ENCODE measurements around the gene PIGR. TPM values are rescaled to one million over a fixed set of nuclear protein-coding genes. Genes with fewer than 3 reads are reported as not detected.

The PIGR gene
- total and polyA plus RNA-seq, 4 donors = 0.03 to 0.33 (median 0.10) TPM; not detected in 1

DNA sequence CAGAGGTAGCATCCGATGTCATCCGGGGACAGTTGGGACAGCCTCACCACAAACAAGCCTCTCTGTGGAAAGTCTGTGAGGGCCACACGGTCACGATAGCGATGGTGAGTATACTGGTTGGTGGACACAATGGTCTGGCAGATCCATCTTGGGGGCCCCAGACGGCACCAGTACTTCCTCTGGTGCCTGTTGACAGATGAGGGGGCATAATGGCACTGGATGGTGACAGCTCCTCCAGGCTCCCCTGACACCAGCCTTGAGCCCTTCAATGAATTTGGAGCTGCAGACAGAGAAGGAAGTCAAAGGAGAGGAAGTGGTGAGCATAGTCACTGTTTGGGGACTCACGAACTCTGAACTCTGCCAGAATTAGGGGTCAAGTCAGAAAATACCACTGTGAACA is 16.0 kb upstream of the PIGR start:
- DNase-seq (ENCODE audit: low read depth in 4 of 6, low spot score in 6 of 6) = no peak
- H3K36me3 ChIP-seq (ENCODE audit: control insufficient read depth, insufficient read depth, low read length) = no peaks in the 10 kb centered on the region
- H3K27me3 ChIP-seq (ENCODE audit: control insufficient read depth, insufficient read depth, low read length) = no peaks in the 10 kb centered on the region
- WGBS (ENCODE audit: insufficient coverage) = 90% methylated on average over 4 of the region's 7 CpGs
- no peak overlapping the region for H3K27ac ChIP-seq (ENCODE audit: low read depth, low read length)
- no peaks in the 10 kb centered on the region for H3K4me1 ChIP-seq (ENCODE audit: control insufficient read depth, insufficient read depth, low read length)
- no peaks in the 10 kb centered on the region for H3K9me3 ChIP-seq (ENCODE audit: control insufficient read depth, insufficient read depth, low read length)
- no peak overlapping the region for H3K4me3 ChIP-seq (ENCODE audit: low read depth, low read length)

DNA sequence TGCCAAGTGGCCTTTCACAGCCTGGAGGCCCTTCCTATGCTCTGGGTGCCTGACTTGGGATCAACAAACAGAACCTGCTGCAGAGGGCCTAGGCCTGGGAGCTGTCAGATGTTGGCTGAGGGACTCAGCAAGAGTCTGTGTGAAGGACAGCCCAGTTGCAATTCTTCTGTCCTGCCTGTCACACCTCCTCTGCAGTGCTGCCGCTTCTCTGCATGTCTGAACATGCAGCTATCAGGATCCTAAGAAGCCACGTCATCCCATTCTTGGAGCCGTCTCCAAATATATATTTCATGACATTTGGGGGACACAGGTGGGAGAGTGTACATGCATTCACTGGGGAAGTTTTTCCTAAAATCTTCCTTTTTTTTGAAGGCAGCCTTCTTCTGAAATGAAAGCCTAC is 15.4 kb upstream of the PIGR start:
- DNase-seq (ENCODE audit: low read depth in 4 of 6, low spot score in 6 of 6) = no peak

DNA sequence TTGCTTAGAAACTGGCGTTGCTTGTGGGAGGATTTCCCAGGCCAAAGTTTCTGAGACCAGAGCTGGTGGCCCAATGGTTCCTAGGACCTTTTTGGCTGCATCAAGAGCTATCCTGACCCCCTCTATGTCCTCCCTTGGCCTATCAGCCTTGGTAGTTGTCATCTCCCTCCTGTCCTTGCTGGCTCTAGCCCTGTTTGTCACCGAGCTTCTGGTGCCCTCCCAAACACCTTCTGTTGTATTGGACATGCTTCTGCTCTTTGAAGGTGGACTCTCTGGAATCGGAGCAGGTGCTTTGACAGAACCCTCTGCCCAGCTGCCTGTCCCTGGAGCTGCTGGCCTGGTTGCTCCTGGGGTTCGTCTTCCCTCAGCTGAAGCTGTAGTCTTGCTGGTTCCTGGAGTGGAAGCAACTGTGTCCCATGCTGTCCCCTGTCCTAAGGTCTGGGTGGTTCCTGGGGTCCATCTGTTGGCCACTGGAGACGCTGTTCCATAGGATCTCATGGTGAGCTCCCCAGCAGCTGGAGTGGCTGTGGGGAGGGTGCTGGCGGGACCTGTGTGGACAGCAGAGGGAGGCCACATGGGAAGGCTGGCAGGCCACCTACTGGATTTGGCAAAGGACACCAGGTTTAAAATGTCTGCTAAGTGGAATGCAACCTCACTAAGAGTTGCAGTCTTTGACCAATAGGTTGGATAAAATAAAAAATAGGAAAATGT is 14.6 kb upstream of the PIGR start:
- 90% methylated on average over 6 of the region's 6 CpGs for WGBS (ENCODE audit: insufficient coverage)

More for the DNA sequence above, 15.4 kb upstream of the PIGR start:
- H3K9me3 ChIP-seq (ENCODE audit: control insufficient read depth, insufficient read depth, low read length) = no peaks in the 10 kb centered on the region
- H3K36me3 ChIP-seq (ENCODE audit: control insufficient read depth, insufficient read depth, low read length) = no peaks in the 10 kb centered on the region
- no peak overlapping the region for H3K27ac ChIP-seq (ENCODE audit: low read depth, low read length)
- H3K4me1 ChIP-seq (ENCODE audit: control insufficient read depth, insufficient read depth, low read length) = no peaks in the 10 kb centered on the region
- H3K27me3 ChIP-seq (ENCODE audit: control insufficient read depth, insufficient read depth, low read length) = no peaks in the 10 kb centered on the region
- WGBS (ENCODE audit: insufficient coverage) = no CpG with 5 or more reads among the region's 3 CpGs
- H3K4me3 ChIP-seq (ENCODE audit: low read depth, low read length) = no peak overlapping the region

DNA sequence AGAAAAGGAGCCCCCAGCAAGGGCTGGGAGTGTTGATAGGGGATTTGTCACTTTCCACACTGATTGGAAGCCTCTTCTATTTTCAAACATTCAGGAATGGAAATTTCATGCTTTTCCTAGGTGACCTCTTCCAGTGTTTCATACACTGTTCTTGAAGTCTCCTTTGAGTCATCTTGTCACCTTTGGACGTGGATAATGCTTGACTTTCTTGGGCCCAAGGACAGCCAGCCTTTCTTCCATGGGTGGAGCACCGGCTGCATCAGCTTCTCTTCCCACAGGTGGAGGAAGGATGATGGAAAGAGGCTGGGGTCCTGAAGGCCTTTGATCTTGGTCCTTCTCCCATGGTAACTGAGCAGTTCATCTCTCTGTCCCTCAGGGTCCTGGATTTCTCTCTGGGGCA is 11.9 kb upstream of the PIGR start:
- H3K4me3 ChIP-seq (ENCODE audit: low read depth, low read length) = no peak overlapping the region
- H3K27me3 ChIP-seq (ENCODE audit: control insufficient read depth, insufficient read depth, low read length) = no peaks in the 10 kb centered on the region
- DNase-seq (ENCODE audit: low read depth in 4 of 6, low spot score in 6 of 6) = no peak
- no peaks in the 10 kb centered on the region for H3K9me3 ChIP-seq (ENCODE audit: control insufficient read depth, insufficient read depth, low read length)
- no peak overlapping the region for H3K27ac ChIP-seq (ENCODE audit: low read depth, low read length)
- 87% methylated on average over 2 of the region's 2 CpGs for WGBS (ENCODE audit: insufficient coverage)
- peaks cover 8% of the 10 kb centered on the region for H3K4me1 ChIP-seq (ENCODE audit: control insufficient read depth, insufficient read depth, low read length)
- no peaks in the 10 kb centered on the region for H3K36me3 ChIP-seq (ENCODE audit: control insufficient read depth, insufficient read depth, low read length)

More for the DNA sequence above, 14.6 kb upstream of the PIGR start:
- Histone ChIP-seq H3K9me3 (ENCODE audit: control insufficient read depth, insufficient read depth, low read length) (no peaks in the 10 kb centered on the region), H3K36me3 (ENCODE audit: control insufficient read depth, insufficient read depth, low read length) (no peaks in the 10 kb centered on the region), H3K4me1 (ENCODE audit: control insufficient read depth, insufficient read depth, low read length) (peaks cover under 1% of the 10 kb centered on the region), H3K4me3 (ENCODE audit: low read depth, low read length) (no peak overlapping the region), H3K27ac (ENCODE audit: low read depth, low read length) (no peak overlapping the region), H3K27me3 (ENCODE audit: control insufficient read depth, insufficient read depth, low read length) (no peaks in the 10 kb centered on the region)
- no peak for DNase-seq (ENCODE audit: low read depth in 4 of 6, low spot score in 6 of 6)

DNA sequence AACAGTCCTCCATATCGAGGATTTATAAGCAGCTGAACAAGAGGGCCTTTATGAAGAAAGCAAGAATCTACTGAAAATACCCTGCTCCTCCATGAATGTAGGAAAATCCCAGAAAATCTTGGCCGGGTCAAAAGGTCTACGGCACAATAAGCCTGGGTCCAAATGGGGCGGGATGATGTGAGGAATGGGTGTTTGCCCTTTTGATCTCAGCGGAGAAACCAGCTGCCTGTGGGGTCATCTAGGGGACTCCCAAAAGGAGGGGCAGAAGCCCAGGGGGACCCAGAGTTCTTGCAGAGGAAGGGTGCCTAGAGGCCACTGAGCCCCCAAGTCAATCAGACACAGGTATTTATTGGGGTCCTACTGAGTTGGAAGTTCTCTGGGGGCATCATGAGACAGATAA is 11.4 kb upstream of the PIGR start:
- H3K4me3 ChIP-seq (ENCODE audit: low read depth, low read length) = no peak overlapping the region
- H3K36me3 ChIP-seq (ENCODE audit: control insufficient read depth, insufficient read depth, low read length) = no peaks in the 10 kb centered on the region
- no peaks in the 10 kb centered on the region for H3K9me3 ChIP-seq (ENCODE audit: control insufficient read depth, insufficient read depth, low read length)
- no peak overlapping the region for H3K27ac ChIP-seq (ENCODE audit: low read depth, low read length)
- H3K27me3 ChIP-seq (ENCODE audit: control insufficient read depth, insufficient read depth, low read length) = no peaks in the 10 kb centered on the region
- DNase-seq (ENCODE audit: low read depth in 4 of 6, low spot score in 6 of 6) = no peak
- peaks cover 8% of the 10 kb centered on the region for H3K4me1 ChIP-seq (ENCODE audit: control insufficient read depth, insufficient read depth, low read length)
- WGBS (ENCODE audit: insufficient coverage) = 49% methylated on average over 2 of the region's 5 CpGs

DNA sequence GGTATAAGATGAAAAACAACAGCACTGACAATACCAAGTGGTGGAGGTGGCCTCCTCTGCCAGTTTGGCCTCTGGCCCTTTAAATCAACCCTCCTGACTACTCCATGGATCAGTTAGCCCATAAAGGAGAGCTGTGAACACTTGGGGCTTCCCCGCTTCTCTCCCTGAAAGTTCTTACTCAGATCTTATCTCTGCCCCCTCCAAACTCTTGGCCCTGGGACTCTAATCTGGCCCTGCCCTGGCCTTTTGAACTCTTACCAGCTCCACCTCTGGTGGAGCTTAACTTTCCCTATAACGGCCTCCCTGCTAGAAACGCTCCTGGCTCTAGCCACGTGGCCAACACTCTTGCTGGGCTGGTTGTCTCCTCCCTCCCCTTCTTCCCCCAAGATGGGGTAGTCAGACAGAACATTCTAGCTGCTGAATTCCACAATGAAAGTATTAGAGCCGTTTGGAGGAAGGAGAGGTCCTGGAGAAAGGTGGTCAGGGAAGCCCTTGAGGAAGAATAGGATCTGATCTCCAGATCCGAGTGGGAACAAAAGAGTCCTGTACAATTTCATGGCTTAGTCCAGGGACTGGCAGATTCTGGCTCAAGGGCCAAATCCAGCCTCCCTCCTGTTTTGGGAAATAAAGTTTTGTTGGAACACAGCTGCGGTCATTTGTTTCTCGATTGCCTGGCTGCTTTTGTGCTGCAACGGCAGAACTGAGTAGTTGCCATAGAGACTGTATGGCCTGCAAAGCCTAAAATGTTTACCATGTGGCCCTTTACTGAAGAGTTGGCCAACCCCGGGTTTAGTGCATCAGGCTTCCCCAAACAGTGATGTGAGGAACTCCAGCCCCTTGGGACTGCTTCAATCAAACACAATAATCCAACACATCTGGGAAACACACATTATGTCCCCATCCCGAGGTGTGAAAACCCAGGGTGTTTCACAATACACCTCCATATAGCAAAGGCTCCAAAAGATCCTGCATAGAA is 9.5 kb upstream of the PIGR start:
- no peaks in the 10 kb centered on the region for H3K36me3 ChIP-seq (ENCODE audit: control insufficient read depth, insufficient read depth, low read length)
- no peak overlapping the region for H3K4me3 ChIP-seq (ENCODE audit: low read depth, low read length)
- DNase-seq (ENCODE audit: low read depth in 4 of 6, low spot score in 6 of 6) = peak in 5 of 6 donors; percentile 9 to 65 (median 13)
- WGBS (ENCODE audit: insufficient coverage) = 30% methylated on average over 8 of the region's 11 CpGs
- peaks cover 8% of the 10 kb centered on the region for H3K4me1 ChIP-seq (ENCODE audit: control insufficient read depth, insufficient read depth, low read length)
- no peak overlapping the region for H3K27ac ChIP-seq (ENCODE audit: low read depth, low read length)
- no peaks in the 10 kb centered on the region for H3K27me3 ChIP-seq (ENCODE audit: control insufficient read depth, insufficient read depth, low read length)
- H3K9me3 ChIP-seq (ENCODE audit: control insufficient read depth, insufficient read depth, low read length) = no peaks in the 10 kb centered on the region

DNA sequence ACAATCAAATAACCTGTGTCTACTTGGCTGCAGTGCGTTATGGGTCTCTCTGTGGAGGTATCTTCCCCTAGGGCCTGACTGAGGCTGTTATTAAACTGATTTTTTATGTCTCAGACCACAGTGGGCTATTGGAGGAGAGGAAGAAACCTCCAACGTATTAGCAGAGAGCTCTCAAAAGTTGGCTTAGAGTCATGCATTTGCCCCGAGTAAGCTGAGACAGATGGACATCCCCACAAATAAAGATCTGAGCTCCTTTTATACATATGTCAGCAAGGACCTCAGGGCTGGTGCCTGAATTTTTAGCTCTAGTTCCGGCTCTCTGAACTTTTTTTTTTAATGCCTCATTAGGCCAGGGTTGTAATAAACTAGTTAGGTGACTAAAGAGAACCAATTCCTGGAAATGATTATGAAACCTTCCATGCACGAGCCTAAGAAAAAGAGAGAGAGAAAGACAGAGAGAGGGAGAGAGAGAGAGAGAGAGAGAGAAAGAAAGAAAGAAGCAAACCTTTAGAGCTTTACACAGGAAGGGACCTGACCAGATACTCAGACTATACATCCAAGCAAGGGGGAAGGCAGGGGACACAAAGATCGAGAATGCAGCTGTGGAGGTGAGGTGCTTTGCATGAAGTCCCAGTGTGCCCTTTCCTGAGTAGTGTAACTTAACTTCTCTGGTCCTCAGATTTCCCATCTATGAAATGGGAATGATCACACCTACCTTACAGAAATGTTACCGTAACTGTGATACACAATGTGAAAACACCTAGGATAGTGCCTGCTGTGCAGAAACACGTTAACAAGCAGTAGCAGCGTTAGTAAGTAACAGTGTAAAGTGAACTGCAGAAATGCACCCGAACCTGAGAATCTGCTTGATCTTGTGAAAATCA is 8.4 kb upstream of the PIGR start:
- Histone ChIP-seq H3K27me3 (ENCODE audit: control insufficient read depth, insufficient read depth, low read length) (no peaks in the 10 kb centered on the region), H3K4me1 (ENCODE audit: control insufficient read depth, insufficient read depth, low read length) (peaks cover 8% of the 10 kb centered on the region), H3K9me3 (ENCODE audit: control insufficient read depth, insufficient read depth, low read length) (no peaks in the 10 kb centered on the region), H3K27ac (ENCODE audit: low read depth, low read length) (no peak overlapping the region), H3K4me3 (ENCODE audit: low read depth, low read length) (no peak overlapping the region), H3K36me3 (ENCODE audit: control insufficient read depth, insufficient read depth, low read length) (no peaks in the 10 kb centered on the region)
- no peak for DNase-seq (ENCODE audit: low read depth in 4 of 6, low spot score in 6 of 6)
- WGBS (ENCODE audit: insufficient coverage) = 72% methylated on average over 6 of the region's 10 CpGs

DNA sequence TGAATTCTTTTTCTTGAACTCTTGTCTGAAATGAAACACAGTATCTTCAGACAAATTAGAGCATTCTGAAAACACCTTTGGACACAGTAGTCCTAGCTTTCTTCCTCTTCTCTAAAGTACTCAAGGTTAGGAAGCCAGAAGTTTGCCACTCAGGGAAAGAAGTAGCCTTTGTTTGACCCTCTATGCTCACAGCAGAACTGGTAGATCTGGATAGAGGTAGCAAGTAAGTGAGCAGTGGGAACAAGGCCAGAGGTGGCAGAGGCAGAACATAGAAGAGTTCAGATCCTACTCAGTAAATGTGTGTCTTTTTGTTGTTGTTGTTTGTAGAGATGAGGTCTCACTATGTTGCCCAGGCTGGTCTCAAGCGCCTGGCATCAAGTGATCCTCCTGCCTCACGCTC is 7.4 kb upstream of the PIGR start:
- no peak for DNase-seq (ENCODE audit: low read depth in 4 of 6, low spot score in 6 of 6)
- no peaks in the 10 kb centered on the region for H3K9me3 ChIP-seq (ENCODE audit: control insufficient read depth, insufficient read depth, low read length)
- no peaks in the 10 kb centered on the region for H3K27me3 ChIP-seq (ENCODE audit: control insufficient read depth, insufficient read depth, low read length)
- 94% methylated on average over 2 of the region's 2 CpGs for WGBS (ENCODE audit: insufficient coverage)
- no peak overlapping the region for H3K4me3 ChIP-seq (ENCODE audit: low read depth, low read length)
- H3K27ac ChIP-seq (ENCODE audit: low read depth, low read length) = no peak overlapping the region
- peaks cover 8% of the 10 kb centered on the region for H3K4me1 ChIP-seq (ENCODE audit: control insufficient read depth, insufficient read depth, low read length)
- H3K36me3 ChIP-seq (ENCODE audit: control insufficient read depth, insufficient read depth, low read length) = no peaks in the 10 kb centered on the region

DNA sequence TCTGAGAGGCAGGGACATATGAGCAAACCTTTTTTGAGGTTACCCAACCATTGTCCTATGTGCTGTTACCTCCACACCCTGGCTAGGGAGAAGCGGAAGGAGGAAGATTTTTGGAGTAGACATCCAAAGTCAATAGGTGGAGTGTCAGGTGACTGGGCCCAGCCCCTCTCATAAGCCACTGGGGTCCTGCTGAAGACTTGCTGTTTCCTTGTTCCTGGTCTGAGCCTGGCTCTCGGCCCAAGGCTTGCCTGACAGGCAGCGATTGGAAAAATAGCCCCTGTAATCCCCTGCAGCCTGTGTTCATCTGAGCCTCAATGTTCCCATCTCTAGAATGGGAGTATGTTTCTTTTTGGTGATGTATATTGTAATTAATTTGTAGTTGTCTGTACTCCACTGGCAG is 6.9 kb upstream of the PIGR start:
- H3K4me1 ChIP-seq (ENCODE audit: control insufficient read depth, insufficient read depth, low read length) = peaks cover 8% of the 10 kb centered on the region
- no peaks in the 10 kb centered on the region for H3K36me3 ChIP-seq (ENCODE audit: control insufficient read depth, insufficient read depth, low read length)
- no peak overlapping the region for H3K4me3 ChIP-seq (ENCODE audit: low read depth, low read length)
- H3K27me3 ChIP-seq (ENCODE audit: control insufficient read depth, insufficient read depth, low read length) = no peaks in the 10 kb centered on the region
- H3K27ac ChIP-seq (ENCODE audit: low read depth, low read length) = no peak overlapping the region
- WGBS (ENCODE audit: insufficient coverage) = 80% methylated on average over 1 of the region's 3 CpGs
- no peaks in the 10 kb centered on the region for H3K9me3 ChIP-seq (ENCODE audit: control insufficient read depth, insufficient read depth, low read length)
- DNase-seq (ENCODE audit: low read depth in 4 of 6, low spot score in 6 of 6) = no peak

Data from spinal cord (tissue), 10 donors.